Smooth muscle cell (in vitro differentiated cells): ENCODE measurements around the gene CSF3R. TPM values are rescaled to one million over a fixed set of nuclear protein-coding genes. Genes with fewer than 3 reads are reported as not detected.
"Not testable (repeated sequence)": the region's sequence is repeated elsewhere in the genome, so short reads cannot be mapped to it uniquely, and the experiment has no call there.

Experiments used
- DNase-seq: peaks from one replicate; lab custom pipeline; 2025; ENCODE audit not compliant: unreplicated experiment; lab: John Stamatoyannopoulos, UW
- H2AFZ ChIP-seq: fragments of 200-600 bp; sonication (generic); 2 replicates; pipeline ENCODE4 v1.6.0; 2016; ENCODE audit warnings: antibody characterized with exemption, low read depth, mild to moderate bottlenecking
- H3F3A ChIP-seq: fragments of 200-600 bp; sonication (generic); 2 replicates; pipeline ENCODE4 v1.6.0; 2017; ENCODE audit warnings: antibody characterized with exemption, low read depth
- H3K27ac ChIP-seq: fragments of 200-600 bp; sonication (generic); 2 replicates; pipeline ENCODE4 v1.5.1; 2016; ENCODE audit warnings: low read depth, mild to moderate bottlenecking
- H3K27me3 ChIP-seq: fragments of 200-600 bp; sonication (generic); 2 replicates; pipeline ENCODE4 v1.6.1; 2016; ENCODE audit warnings: low read depth, mild to moderate bottlenecking
- H3K36me3 ChIP-seq: fragments of 200-600 bp; sonication (generic); 2 replicates; pipeline ENCODE4 v1.5.1; 2016; ENCODE audit warnings: low read depth
- H3K4me1 ChIP-seq: fragments of 200-600 bp; sonication (generic); 2 replicates; pipeline ENCODE4 v1.5.1; 2016; ENCODE audit warnings: low read depth
- H3K4me2 ChIP-seq: fragments of 200-600 bp; sonication (generic); 2 replicates; pipeline ENCODE4 v1.6.0; 2016; ENCODE audit warnings: mild to moderate bottlenecking
- H3K4me3 ChIP-seq: fragments of 200-600 bp; sonication (generic); 2 replicates; pipeline ENCODE4 v1.5.1; 2016; ENCODE audit warnings: mild to moderate bottlenecking
- H3K79me2 ChIP-seq: fragments of 200-600 bp; sonication (generic); 2 replicates; pipeline ENCODE4 v1.6.0; 2016; ENCODE audit warnings: low read depth, mild to moderate bottlenecking
- H3K9ac ChIP-seq: fragments of 200-600 bp; sonication (generic); 2 replicates; pipeline ENCODE4 v1.6.0; 2016; ENCODE audit warnings: low read depth
- H3K9me3 ChIP-seq: fragments of 200-600 bp; sonication (generic); replicated peaks from 2 replicates; pipeline ENCODE4 v1.5.1; 2016; ENCODE audit warnings: low read depth
- H4K20me1 ChIP-seq: fragments of 200-600 bp; sonication (generic); 2 replicates; pipeline ENCODE4 v1.6.0; 2016; ENCODE audit warnings: low read depth
- CTCF ChIP-seq: fragments of 200-600 bp; sonication (generic); IDR thresholded peaks from 2 replicates; pipeline ENCODE4 v1.5.1; 2017; ENCODE audit warnings: borderline replicate concordance, mild to moderate bottlenecking, antibody characterized with exemption; ENCODE audit not compliant: insufficient read depth, poor library complexity, severe bottlenecking
- WGBS: methylation state at CpG from one replicate; pipeline ENCODE4 v1.1.7; 2016; ENCODE audit warnings: low lambda C conversion rate; 5-methylcytosine and 5-hydroxymethylcytosine counted together
- polyA plus RNA-seq: library from polyadenylated mRNA; unstranded; fragments of >200 nt; fragmentation: Nextera tagmentation; extraction: Ambion mirVana; gene quantifications from 2 replicates; pipeline ENCODE4 v1.2.1, GENCODE V29; 2016
- total RNA-seq: library from RNA; depleted of rRNA; stranded (reverse); fragments of >200 nt; gene quantifications from 2 replicates; pipeline ENCODE4 v1.2.3, GENCODE V29; 2014

CSF3R gene
- total and polyA plus RNA-seq, 2 experiments from 2014 or later, result 0.46 to 6.7 TPM

- no peak overlapping the region for H3K27ac ChIP-seq
- WGBS, result 80% methylated on average over 15 of the region's 15 CpGs
- no peaks in the 10 kb centered on the region for H3K36me3 ChIP-seq
- H3K27me3 ChIP-seq, result no peaks in the 10 kb centered on the region
- no peaks in the 10 kb centered on the region for H3K79me2 ChIP-seq
- no peak overlapping the region for H2AFZ ChIP-seq
- no peak overlapping the region for H3K4me3 ChIP-seq
- TF ChIP-seq CTCF, result no peak
- H3F3A ChIP-seq, result no peaks in the 10 kb centered on the region
- DNase-seq, result no peak
- H3K4me1 ChIP-seq, result no peaks in the 10 kb centered on the region
- H4K20me1 ChIP-seq, result no peaks in the 10 kb centered on the region
- H3K9me3 ChIP-seq, result no peaks in the 10 kb centered on the region
- H3K9ac ChIP-seq, result no peak overlapping the region
- no peak overlapping the region for H3K4me2 ChIP-seq
These were observed 29.4 kb upstream of the CSF3R start for GRCh38 chr1:36511804-36512798.

GRCh38 chr1:36511220-36511619 lies 28.5 kb upstream of the CSF3R start:
- not testable (repeated sequence) for H3K9ac ChIP-seq, H3K4me1 ChIP-seq, H3K9me3 ChIP-seq, H3K4me3 ChIP-seq, H3K79me2 ChIP-seq, H4K20me1 ChIP-seq, H3K4me2 ChIP-seq, H3F3A ChIP-seq, H2AFZ ChIP-seq, H3K27me3 ChIP-seq, H3K27ac ChIP-seq, H3K36me3 ChIP-seq, DNase-seq
- 93% methylated on average over 2 of the region's 2 CpGs for WGBS

- Histone ChIP-seq H2AFZ (no peak overlapping the region), H3K4me3 (no peak overlapping the region), H3K79me2 (no peaks in the 10 kb centered on the region), H4K20me1 (no peaks in the 10 kb centered on the region), H3K4me2 (no peak overlapping the region), H3K27me3 (no peaks in the 10 kb centered on the region), H3K9ac (no peak overlapping the region), H3K9me3 (no peaks in the 10 kb centered on the region), H3K4me1 (no peaks in the 10 kb centered on the region), H3K36me3 (no peaks in the 10 kb centered on the region), H3K27ac (no peak overlapping the region), H3F3A (no peaks in the 10 kb centered on the region)
- WGBS, result 86% methylated on average over 7 of the region's 7 CpGs
- DNase-seq, result no peak
- TF ChIP-seq CTCF, result no peak
These were observed 27.7 kb upstream of the CSF3R start for GRCh38 chr1:36510418-36510817.

GRCh38 chr1:36508257-36508656 lies 25.5 kb upstream of the CSF3R start:
- H3K36me3 ChIP-seq, result no peaks in the 10 kb centered on the region
- H3K4me3 ChIP-seq, result no peak overlapping the region
- peaks cover 7% of the 10 kb centered on the region for H3K27me3 ChIP-seq
- H4K20me1 ChIP-seq, result no peaks in the 10 kb centered on the region
- no peak overlapping the region for H3K9ac ChIP-seq
- no peaks in the 10 kb centered on the region for H3K79me2 ChIP-seq
- H3K27ac ChIP-seq, result no peak overlapping the region
- no peak for TF ChIP-seq CTCF
- H3F3A ChIP-seq, result no peaks in the 10 kb centered on the region
- H3K4me1 ChIP-seq, result no peaks in the 10 kb centered on the region
- DNase-seq, result no peak
- no peaks in the 10 kb centered on the region for H3K9me3 ChIP-seq
- H2AFZ ChIP-seq, result no peak overlapping the region
- WGBS, result 100% methylated on average over 3 of the region's 3 CpGs
- H3K4me2 ChIP-seq, result no peak overlapping the region
